ENCODE data around the gene PPP1R12B. TPM values are rescaled to one million over a fixed set of nuclear protein-coding genes. Genes with fewer than 3 reads are reported as not detected.
"Not testable (repeated sequence)": the region's sequence is repeated elsewhere in the genome, so short reads cannot be mapped to it uniquely, and the experiment has no call there.

Gene PPP1R12B
- total and polyA plus RNA-seq, 2 donors (not counting 3 experiments of a cell fraction or from before 2014, with no cell fraction given): 8.4 to 11.5 TPM

DNA sequence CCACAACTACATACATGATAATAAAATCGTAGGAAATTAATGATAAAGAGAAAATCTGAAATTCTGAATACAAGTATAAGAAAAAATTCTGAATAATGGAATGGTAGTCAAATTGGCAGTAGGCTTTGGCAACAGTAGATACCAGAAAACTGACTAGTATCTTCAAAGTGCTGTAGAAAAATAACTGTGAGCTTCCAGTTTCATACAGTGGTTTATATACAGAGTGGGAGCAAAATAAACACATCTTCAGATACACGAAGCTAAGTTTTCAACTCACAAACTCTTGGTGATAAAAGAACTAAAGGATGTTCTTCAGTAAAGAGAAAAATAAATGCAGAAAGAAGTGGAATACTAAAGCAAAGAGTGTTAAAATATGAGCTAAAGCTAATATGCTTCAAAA lies 173.4 kb downstream of the PPP1R12B start:
- Histone ChIP-seq H3K9me3 (replicated peaks; ENCODE audit: control insufficient read depth, insufficient read depth, low read length) (no peaks in the 10 kb centered on the region), H3K36me3 (ENCODE audit: control insufficient read depth in 2 of 2, extremely low read depth in 1 of 2, insufficient read depth in 2 of 2, low read length in 2 of 2) (no peaks in the 10 kb centered on the region), H3K4me3 (replicated peaks in 1 of 3; ENCODE audit: insufficient read depth in 1 of 3, low read depth in 1 of 3, low read length in 3 of 3) (no peak overlapping the region), H3K4me2 (ENCODE audit: insufficient read depth, low read length) (no peak overlapping the region), H3K27ac (ENCODE audit: insufficient read depth, low read depth, low read length) (no peak overlapping the region), H2AFZ (ENCODE audit: low read depth, low read length) (no peak overlapping the region), H3K9me1 (replicated peaks; ENCODE audit: control insufficient read depth, extremely low read depth, insufficient read depth, low read length) (no peaks in the 10 kb centered on the region), H4K20me1 (replicated peaks; ENCODE audit: control insufficient read depth, extremely low read depth, insufficient read depth, low read length) (no peaks in the 10 kb centered on the region), H3K79me2 (ENCODE audit: control insufficient read depth, insufficient read depth, low read length) (no peaks in the 10 kb centered on the region), H3K4me1 (ENCODE audit: control insufficient read depth, extremely low read depth, insufficient read depth, low read length) (no peaks in the 10 kb centered on the region), H3K9ac (replicated peaks; ENCODE audit: extremely low read depth, insufficient read depth, low read length) (no peak overlapping the region), H3K27me3 (ENCODE audit: control insufficient read depth in 2 of 2, insufficient read depth in 2 of 2, low read length in 2 of 2) (no peaks in the 10 kb centered on the region)
- intact Hi-C loops (cut with micrococcal nuclease): no loop called here
- FAIRE-seq: no peak
- ChIA-PET CTCF (no interaction called here), POLR2A (no interaction called here)
- TF ChIP-seq POLR2A (IDR thresholded peaks at IDR 0.05; ENCODE audit: low read depth, low read length) (no peak), POLR2AphosphoS5 (IDR thresholded peaks at IDR 0.05; ENCODE audit: insufficient read depth, low read depth, low read length) (no peak), JUN (IDR thresholded peaks at IDR 0.05; ENCODE audit: borderline replicate concordance, insufficient read depth, insufficient read length, low read depth) (no peak), MYC (IDR thresholded peaks at IDR 0.05; ENCODE audit: low read depth, low read length) (no peak), FOS (IDR thresholded peaks at IDR 0.05; ENCODE audit: borderline replicate concordance, insufficient read depth, low read length) (no peak), GATA2 (IDR thresholded peaks at IDR 0.05; ENCODE audit: insufficient read depth, insufficient read length, low read depth, low read length) (no peak), EZH2 (IDR thresholded peaks at IDR 0.05; ENCODE audit: borderline replicate concordance, low read depth, low read length, severe bottlenecking) (no peak)
- TF ChIP-seq, protein P1, sequence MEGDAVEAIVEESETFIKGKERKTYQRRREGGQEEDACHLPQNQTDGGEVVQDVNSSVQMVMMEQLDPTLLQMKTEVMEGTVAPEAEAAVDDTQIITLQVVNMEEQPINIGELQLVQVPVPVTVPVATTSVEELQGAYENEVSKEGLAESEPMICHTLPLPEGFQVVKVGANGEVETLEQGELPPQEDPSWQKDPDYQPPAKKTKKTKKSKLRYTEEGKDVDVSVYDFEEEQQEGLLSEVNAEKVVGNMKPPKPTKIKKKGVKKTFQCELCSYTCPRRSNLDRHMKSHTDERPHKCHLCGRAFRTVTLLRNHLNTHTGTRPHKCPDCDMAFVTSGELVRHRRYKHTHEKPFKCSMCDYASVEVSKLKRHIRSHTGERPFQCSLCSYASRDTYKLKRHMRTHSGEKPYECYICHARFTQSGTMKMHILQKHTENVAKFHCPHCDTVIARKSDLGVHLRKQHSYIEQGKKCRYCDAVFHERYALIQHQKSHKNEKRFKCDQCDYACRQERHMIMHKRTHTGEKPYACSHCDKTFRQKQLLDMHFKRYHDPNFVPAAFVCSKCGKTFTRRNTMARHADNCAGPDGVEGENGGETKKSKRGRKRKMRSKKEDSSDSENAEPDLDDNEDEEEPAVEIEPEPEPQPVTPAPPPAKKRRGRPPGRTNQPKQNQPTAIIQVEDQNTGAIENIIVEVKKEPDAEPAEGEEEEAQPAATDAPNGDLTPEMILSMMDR (IDR thresholded peaks at IDR 0.05; ENCODE audit: extremely low read depth in 1 of 2, insufficient read depth in 1 of 2, low read depth in 1 of 2, low read length in 2 of 2): no peak
- TF ChIP-seq, protein P2, sequence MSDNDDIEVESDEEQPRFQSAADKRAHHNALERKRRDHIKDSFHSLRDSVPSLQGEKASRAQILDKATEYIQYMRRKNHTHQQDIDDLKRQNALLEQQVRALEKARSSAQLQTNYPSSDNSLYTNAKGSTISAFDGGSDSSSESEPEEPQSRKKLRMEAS (IDR thresholded peaks at IDR 0.05; ENCODE audit: insufficient read depth, insufficient read length): no peak
- dilution Hi-C loops (cut with MboI; ENCODE audit: extremely low pct_ligation_motif_present, low sequenced_read_pairs): no loop called here
- no peak for DNase-seq (ENCODE audit: low read depth, low spot score)
- no TSS peak for BruUV-seq (replicated peaks)

DNA sequence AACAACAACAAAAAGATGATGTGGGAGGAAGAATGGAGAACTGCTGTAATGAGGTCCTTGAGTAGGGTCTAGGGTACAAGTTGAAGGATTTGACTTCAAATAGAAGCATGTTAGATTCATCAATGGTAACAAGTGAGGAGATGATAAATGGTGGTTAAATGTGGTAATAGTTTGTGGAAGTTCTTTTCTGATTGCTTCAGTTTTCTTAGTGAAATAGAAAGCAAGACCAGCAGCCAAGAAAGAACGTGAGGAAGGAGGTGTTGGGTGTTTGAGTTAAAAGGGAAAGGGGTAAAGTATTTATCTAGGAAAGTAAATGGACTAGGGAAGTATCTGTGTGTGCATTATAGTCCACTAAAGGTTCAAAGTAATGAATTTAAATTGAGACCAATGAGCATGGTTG lies 177.6 kb downstream of the PPP1R12B start:
- H3K9ac ChIP-seq (replicated peaks; ENCODE audit: extremely low read depth, insufficient read depth, low read length); H3K27me3 ChIP-seq (ENCODE audit: control insufficient read depth in 2 of 2, insufficient read depth in 2 of 2, low read length in 2 of 2); H2AFZ ChIP-seq (ENCODE audit: low read depth, low read length); H3K4me2 ChIP-seq (ENCODE audit: insufficient read depth, low read length); H3K4me1 ChIP-seq (ENCODE audit: control insufficient read depth, extremely low read depth, insufficient read depth, low read length); intact Hi-C loops (cut with micrococcal nuclease); H3K9me1 ChIP-seq (replicated peaks; ENCODE audit: control insufficient read depth, extremely low read depth, insufficient read depth, low read length); dilution Hi-C loops (cut with MboI; ENCODE audit: extremely low pct_ligation_motif_present, low sequenced_read_pairs); H4K20me1 ChIP-seq (replicated peaks; ENCODE audit: control insufficient read depth, extremely low read depth, insufficient read depth, low read length); H3K27ac ChIP-seq (ENCODE audit: insufficient read depth, low read depth, low read length); BruUV-seq (replicated peaks); CTCF ChIA-PET; POLR2A ChIA-PET; FAIRE-seq; H3K79me2 ChIP-seq (ENCODE audit: control insufficient read depth, insufficient read depth, low read length); DNase-seq (ENCODE audit: low read depth, low spot score); H3K36me3 ChIP-seq (ENCODE audit: control insufficient read depth in 2 of 2, extremely low read depth in 1 of 2, insufficient read depth in 2 of 2, low read length in 2 of 2); H3K9me3 ChIP-seq (replicated peaks; ENCODE audit: control insufficient read depth, insufficient read depth, low read length); H3K4me3 ChIP-seq (replicated peaks in 1 of 3; ENCODE audit: insufficient read depth in 1 of 3, low read depth in 1 of 3, low read length in 3 of 3): not testable (repeated sequence)

DNA sequence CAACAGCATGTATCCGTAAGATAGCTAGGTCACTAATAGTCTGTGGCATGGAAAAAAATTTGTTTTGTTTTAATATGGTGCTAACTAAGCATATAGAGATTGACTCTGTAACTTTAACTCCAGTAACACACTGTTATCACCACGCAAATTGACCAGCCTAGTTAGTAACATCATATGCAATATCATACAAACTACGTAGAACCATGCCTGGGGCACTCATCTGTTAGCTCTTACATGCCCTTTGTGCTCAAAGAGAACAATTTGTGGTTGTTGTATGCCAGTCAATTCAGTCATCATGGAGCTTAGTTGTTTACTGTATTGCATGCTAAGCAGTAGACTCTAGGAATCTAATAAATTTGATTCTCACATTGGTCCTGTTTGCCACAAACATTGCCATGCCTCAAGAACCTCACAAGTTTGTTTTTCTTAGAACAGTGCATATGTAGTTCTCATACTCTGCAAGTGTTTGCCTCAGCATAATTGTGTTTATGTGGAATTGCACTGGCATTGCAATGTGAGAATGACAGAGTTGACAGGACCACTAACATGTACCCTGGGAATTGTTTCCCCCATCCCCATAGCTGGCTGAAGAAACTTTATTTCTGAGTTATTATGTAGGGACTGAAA lies 179.7 kb downstream of the PPP1R12B start:
- H3K27me3 ChIP-seq (ENCODE audit: control insufficient read depth in 2 of 2, insufficient read depth in 2 of 2, low read length in 2 of 2); H3K27ac ChIP-seq (ENCODE audit: insufficient read depth, low read depth, low read length); H4K20me1 ChIP-seq (replicated peaks; ENCODE audit: control insufficient read depth, extremely low read depth, insufficient read depth, low read length); H3K9ac ChIP-seq (replicated peaks; ENCODE audit: extremely low read depth, insufficient read depth, low read length); H3K79me2 ChIP-seq (ENCODE audit: control insufficient read depth, insufficient read depth, low read length); H3K4me3 ChIP-seq (replicated peaks in 1 of 3; ENCODE audit: insufficient read depth in 1 of 3, low read depth in 1 of 3, low read length in 3 of 3); H3K36me3 ChIP-seq (ENCODE audit: control insufficient read depth in 2 of 2, extremely low read depth in 1 of 2, insufficient read depth in 2 of 2, low read length in 2 of 2); BruUV-seq (replicated peaks); dilution Hi-C loops (cut with MboI; ENCODE audit: extremely low pct_ligation_motif_present, low sequenced_read_pairs); H3K9me3 ChIP-seq (replicated peaks; ENCODE audit: control insufficient read depth, insufficient read depth, low read length); H3K9me1 ChIP-seq (replicated peaks; ENCODE audit: control insufficient read depth, extremely low read depth, insufficient read depth, low read length); H3K4me2 ChIP-seq (ENCODE audit: insufficient read depth, low read length); H2AFZ ChIP-seq (ENCODE audit: low read depth, low read length); POLR2A ChIA-PET; FAIRE-seq; intact Hi-C loops (cut with micrococcal nuclease); H3K4me1 ChIP-seq (ENCODE audit: control insufficient read depth, extremely low read depth, insufficient read depth, low read length); DNase-seq (ENCODE audit: low read depth, low spot score): not testable (repeated sequence)
- CTCF ChIA-PET: interaction anchor here (2.0 kb wide), 1 partner anchor 27 kb away, joined by 5 read pairs; no protein-coding TSS in a partner anchor
